ENCODE measurements around the gene RBM8A.

RBM8A gene

GRCh38 chr1:145878724-145879123 lies 48.6 kb downstream of the RBM8A start:
- no peaks in the 10 kb centered on the region for H3K36me3 ChIP-seq (ENCODE audit: insufficient read depth, low read length)
- no peak overlapping the region for H3K4me2 ChIP-seq (ENCODE audit: insufficient read depth, low read length)
- ATAC-seq (ENCODE audit: insufficient read depth, low read depth) (no peak), DNase-seq (no peak)
- H3K4me3 ChIP-seq (ENCODE audit: low read depth in 1 of 2, low read length in 2 of 2), result no peak overlapping the region
- TF ChIP-seq EZH2 (IDR thresholded peaks at IDR 0.05; ENCODE audit: borderline replicate concordance, low read depth, low read length, severe bottlenecking) (no peak), CTCF (IDR thresholded peaks at IDR 0.05; ENCODE audit: borderline replicate concordance, extremely low read depth, low read length, poor library complexity, severe bottlenecking) (no peak)
- no peaks in the 10 kb centered on the region for H3K79me2 ChIP-seq (ENCODE audit: insufficient read depth, low read length)
- no peaks in the 10 kb centered on the region for H3K9me3 ChIP-seq (ENCODE audit: insufficient read depth, low read length, severe bottlenecking)
- no peaks in the 10 kb centered on the region; the same call in 1 of the 2 replicates for H4K20me1 ChIP-seq (ENCODE audit: insufficient read depth, low read length)
- no peak overlapping the region for H3K9ac ChIP-seq (ENCODE audit: low read depth, low read length)
- H3K27ac ChIP-seq (ENCODE audit: low read length), result no peak overlapping the region
- no peaks in the 10 kb centered on the region for H3K4me1 ChIP-seq (ENCODE audit: insufficient read depth, low read length)
- peaks cover 27% of the 10 kb centered on the region for H3K27me3 ChIP-seq (ENCODE audit: insufficient read depth, low read length, poor library complexity)
- no peak overlapping the region for H2AFZ ChIP-seq (ENCODE audit: low read depth, low read length)

GRCh38 chr1:145877923-145878486 lies 49.3 kb downstream of the RBM8A start:
- no peak overlapping the region for H3K27ac ChIP-seq (ENCODE audit: low read length)
- no peak overlapping the region for H2AFZ ChIP-seq (ENCODE audit: low read depth, low read length)
- no peak for DNase-seq

GRCh38 chr1:145874646-145875045 lies 52.6 kb downstream of the RBM8A start:
- H3K9ac ChIP-seq (ENCODE audit: low read depth, low read length), result no peak overlapping the region
- H3K79me2 ChIP-seq (ENCODE audit: insufficient read depth, low read length), result no peaks in the 10 kb centered on the region
- no peaks in the 10 kb centered on the region for H3K36me3 ChIP-seq (ENCODE audit: insufficient read depth, low read length)
- DNase-seq (no peak), ATAC-seq (ENCODE audit: insufficient read depth, low read depth) (no peak)
- no peak overlapping the region for H3K4me3 ChIP-seq (ENCODE audit: low read depth in 1 of 2, low read length in 2 of 2)
- no peaks in the 10 kb centered on the region for H3K9me3 ChIP-seq (ENCODE audit: insufficient read depth, low read length, severe bottlenecking)
- H3K27ac ChIP-seq (ENCODE audit: low read length), result no peak overlapping the region
- no peaks in the 10 kb centered on the region for H3K4me1 ChIP-seq (ENCODE audit: insufficient read depth, low read length)
- peaks cover 32% of the 10 kb centered on the region for H3K27me3 ChIP-seq (ENCODE audit: insufficient read depth, low read length, poor library complexity)
- no peaks in the 10 kb centered on the region; the same call in 1 of the 2 replicates for H4K20me1 ChIP-seq (ENCODE audit: insufficient read depth, low read length)
- H3K4me2 ChIP-seq (ENCODE audit: insufficient read depth, low read length), result no peak overlapping the region
- H2AFZ ChIP-seq (ENCODE audit: low read depth, low read length), result no peak overlapping the region
- TF ChIP-seq EZH2 (IDR thresholded peaks at IDR 0.05; ENCODE audit: borderline replicate concordance, low read depth, low read length, severe bottlenecking) (no peak), CTCF (IDR thresholded peaks at IDR 0.05; ENCODE audit: borderline replicate concordance, extremely low read depth, low read length, poor library complexity, severe bottlenecking) (no peak)

More at GRCh38 chr1:145877923-145878486, 49.3 kb downstream of the RBM8A start:
- Histone ChIP-seq H4K20me1 (ENCODE audit: insufficient read depth, low read length) (no peaks in the 10 kb centered on the region; the same call in 1 of the 2 replicates), H3K9ac (ENCODE audit: low read depth, low read length) (no peak overlapping the region), H3K79me2 (ENCODE audit: insufficient read depth, low read length) (no peaks in the 10 kb centered on the region), H3K27me3 (ENCODE audit: insufficient read depth, low read length, poor library complexity) (peaks cover 27% of the 10 kb centered on the region), H3K9me3 (ENCODE audit: insufficient read depth, low read length, severe bottlenecking) (no peaks in the 10 kb centered on the region), H3K4me2 (ENCODE audit: insufficient read depth, low read length) (no peak overlapping the region), H3K36me3 (ENCODE audit: insufficient read depth, low read length) (no peaks in the 10 kb centered on the region), H3K4me1 (ENCODE audit: insufficient read depth, low read length) (no peaks in the 10 kb centered on the region), H3K4me3 (ENCODE audit: low read depth in 1 of 2, low read length in 2 of 2) (no peak overlapping the region)
- no peak for ATAC-seq (ENCODE audit: insufficient read depth, low read depth)
- TF ChIP-seq CTCF (IDR thresholded peaks at IDR 0.05; ENCODE audit: borderline replicate concordance, extremely low read depth, low read length, poor library complexity, severe bottlenecking), result no peak
- no peak for TF ChIP-seq EZH2 (IDR thresholded peaks at IDR 0.05; ENCODE audit: borderline replicate concordance, low read depth, low read length, severe bottlenecking)

Measured in DND-41 (cell line).